NB4 (cell line): Measurements from ENCODE around the gene ABHD4.

Experiments
- POLR2A ChIP-seq: IDR thresholded peaks from 2 replicates; pipeline ENCODE4 v1.6.1; 2011; ENCODE audit warnings: mild to moderate bottlenecking; ENCODE audit not compliant: insufficient read length; ENCODE audit errors: extremely low read depth
- TF ChIP-seq, protein P1 (sequence below): IDR thresholded peaks from one replicate; pipeline ENCODE4 v1.5.1; 2012; ENCODE audit warnings: low read depth, low read length

DNA sequence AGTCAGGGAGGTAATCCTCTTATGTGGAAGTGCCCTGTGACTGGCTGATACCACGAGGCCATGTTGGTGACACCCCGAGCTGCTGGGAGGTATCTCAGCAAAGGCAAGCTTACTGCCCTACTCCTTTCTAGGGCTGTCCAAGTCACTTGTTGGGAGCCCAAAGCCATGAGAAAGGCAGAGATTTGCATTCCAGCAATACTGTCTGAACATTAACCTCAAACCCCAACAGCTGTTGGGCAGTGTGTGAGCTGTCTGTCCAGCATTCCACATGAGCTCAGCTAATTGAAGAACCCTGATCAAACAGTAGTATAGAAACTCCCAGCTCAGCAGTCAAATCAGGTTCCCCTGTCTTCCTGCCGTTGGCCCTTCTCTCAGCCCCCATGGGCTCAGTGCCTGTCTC is 9.2 kb downstream of the ABHD4 start:
- TF ChIP-seq, protein P1, sequence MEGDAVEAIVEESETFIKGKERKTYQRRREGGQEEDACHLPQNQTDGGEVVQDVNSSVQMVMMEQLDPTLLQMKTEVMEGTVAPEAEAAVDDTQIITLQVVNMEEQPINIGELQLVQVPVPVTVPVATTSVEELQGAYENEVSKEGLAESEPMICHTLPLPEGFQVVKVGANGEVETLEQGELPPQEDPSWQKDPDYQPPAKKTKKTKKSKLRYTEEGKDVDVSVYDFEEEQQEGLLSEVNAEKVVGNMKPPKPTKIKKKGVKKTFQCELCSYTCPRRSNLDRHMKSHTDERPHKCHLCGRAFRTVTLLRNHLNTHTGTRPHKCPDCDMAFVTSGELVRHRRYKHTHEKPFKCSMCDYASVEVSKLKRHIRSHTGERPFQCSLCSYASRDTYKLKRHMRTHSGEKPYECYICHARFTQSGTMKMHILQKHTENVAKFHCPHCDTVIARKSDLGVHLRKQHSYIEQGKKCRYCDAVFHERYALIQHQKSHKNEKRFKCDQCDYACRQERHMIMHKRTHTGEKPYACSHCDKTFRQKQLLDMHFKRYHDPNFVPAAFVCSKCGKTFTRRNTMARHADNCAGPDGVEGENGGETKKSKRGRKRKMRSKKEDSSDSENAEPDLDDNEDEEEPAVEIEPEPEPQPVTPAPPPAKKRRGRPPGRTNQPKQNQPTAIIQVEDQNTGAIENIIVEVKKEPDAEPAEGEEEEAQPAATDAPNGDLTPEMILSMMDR = no peak
- TF ChIP-seq POLR2A = no peak
